Suppressor macrophage treated with lipopolysaccharide for 4 hours (primary cell): ENCODE data around the gene NXPH3.

Experiments used
- DNase-seq: peaks from one replicate; pipeline ENCODE4 v3.0.0-alpha.2; 2020

NXPH3 gene

GRCh38 chr17:49630113-49630900 lies 54.6 kb downstream of the NXPH3 start:
- no peak for DNase-seq

- DNase-seq: no peak
These were observed 55.8 kb downstream of the NXPH3 start for GRCh38 chr17:49631496-49631895.
